ENCODE measurements around the gene UQCC2.

GRCh38 chr6:33744895-33745546, 33.5 kb upstream of the UQCC2 start:
- TF ChIP-seq POLR2AphosphoS5 (IDR thresholded peaks at IDR 0.05; ENCODE audit: low read depth) (no peak), CTCF (IDR thresholded peaks at IDR 0.05; ENCODE audit: insufficient read depth, low read length) (no peak), REST (IDR thresholded peaks at IDR 0.05; ENCODE audit: insufficient replicate concordance, low read depth) (no peak)

All from HL-60 (cell line).